ENCODE data around the gene GPR32.
A peak's percentile ranks its signal among the peaks of the same experiment; 100 is the strongest.

GPR32 gene

DNA sequence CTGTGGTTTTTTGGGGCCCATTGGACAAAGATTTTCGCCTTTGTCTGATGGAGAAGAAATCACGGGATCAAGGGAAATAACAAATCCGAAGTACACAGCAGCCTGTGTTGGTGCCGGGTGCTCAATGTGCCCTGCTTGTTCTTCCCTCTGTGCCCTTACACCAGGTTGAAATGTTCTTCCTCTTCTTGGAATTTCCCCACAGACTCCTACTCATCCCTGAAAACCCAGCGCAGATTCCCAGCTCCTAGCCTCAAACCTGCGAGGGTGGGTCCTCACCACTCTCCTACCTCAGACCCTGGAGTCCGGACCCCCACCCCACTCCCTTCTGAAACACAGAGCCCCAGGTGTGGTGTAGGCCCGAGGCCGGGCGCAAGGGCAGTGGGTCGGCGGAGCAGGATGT is 15.1 kb downstream of the GPR32 start:
- DNase-seq = no peak

DNA sequence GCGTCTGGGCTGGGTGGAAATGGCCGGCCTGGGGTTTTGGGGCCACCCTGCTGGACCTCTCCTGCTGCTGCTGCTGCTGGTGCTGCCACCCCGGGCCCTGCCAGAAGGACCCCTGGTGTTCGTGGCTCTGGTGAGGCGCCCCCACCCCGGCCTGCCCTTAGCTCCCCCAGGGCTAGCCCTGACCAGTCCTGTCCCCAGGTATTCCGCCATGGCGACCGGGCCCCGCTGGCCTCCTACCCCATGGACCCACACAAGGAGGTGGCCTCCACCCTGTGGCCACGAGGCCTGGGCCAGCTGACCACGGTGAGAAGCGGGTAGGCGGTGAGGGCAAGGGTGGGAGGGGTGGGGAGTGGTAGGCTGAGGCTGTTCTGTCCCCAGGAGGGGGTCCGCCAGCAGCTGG is 20.1 kb downstream of the GPR32 start, which contains the start of gene ACP4:
Gene ACP4, plus strand, starts transcription at position 20 of the 400 bp plus-strand sequence. Its CDS starts 0 bp downstream, at position 20.
- no peak for DNase-seq

DNA sequence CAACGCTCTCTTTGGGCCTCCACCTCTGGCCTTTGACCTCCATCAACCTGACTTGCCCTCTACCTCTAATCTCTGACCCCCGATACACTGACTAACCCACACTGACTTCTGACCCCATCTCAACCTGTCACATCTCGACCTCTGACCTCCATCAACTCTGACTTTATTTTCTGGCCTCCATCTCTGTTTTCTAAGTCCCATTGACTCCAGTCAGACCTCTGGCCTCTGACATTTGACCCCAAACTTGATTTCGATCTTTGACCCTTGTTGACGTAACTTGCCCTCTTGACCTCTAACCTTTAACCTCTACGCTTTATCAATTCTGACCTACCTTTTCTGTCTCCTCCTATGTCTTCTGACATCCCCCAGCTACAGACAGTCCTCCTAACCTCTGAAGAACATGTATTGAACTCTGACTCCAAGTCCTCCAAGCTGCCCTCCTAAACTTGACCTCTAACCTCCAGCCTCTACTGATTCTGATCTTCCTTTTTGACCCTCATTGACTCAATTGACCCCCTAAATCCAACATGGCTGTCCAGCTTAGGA is 20.7 kb downstream of the GPR32 start:
- DNase-seq = no peak

DNA sequence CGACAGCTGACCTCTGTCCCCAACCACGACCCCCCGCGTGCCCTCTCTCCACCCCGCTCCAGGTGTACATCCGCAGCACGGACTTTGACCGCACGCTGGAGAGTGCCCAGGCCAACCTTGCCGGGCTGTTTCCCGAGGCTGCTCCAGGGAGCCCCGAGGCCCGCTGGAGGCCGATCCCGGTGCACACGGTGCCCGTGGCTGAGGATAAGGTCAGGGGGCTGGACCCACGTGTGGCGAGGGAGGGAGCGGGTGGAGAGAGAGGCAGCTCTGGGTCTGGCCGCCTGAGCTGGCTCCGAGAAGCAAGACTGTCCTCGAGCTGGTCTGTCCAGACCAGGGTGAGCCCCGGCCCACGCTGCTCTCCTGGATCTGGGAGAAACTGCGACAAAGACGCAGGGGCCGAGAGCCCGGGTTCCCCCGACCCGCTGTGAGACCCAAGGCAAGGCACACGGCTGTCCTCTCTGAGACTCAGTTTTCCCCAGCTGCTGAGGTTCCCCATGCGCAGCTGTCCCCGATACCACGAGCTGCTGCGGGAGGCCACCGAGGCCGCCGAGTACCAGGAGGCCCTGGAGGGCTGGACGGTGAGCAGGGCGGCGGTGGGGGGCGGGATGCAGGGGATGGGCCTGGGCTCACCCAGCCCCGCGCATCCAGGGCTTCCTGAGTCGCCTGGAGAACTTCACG is 21.5 kb downstream of the GPR32 start:
- peak in 1 of 2 experiments; percentile 26 for DNase-seq

DNA sequence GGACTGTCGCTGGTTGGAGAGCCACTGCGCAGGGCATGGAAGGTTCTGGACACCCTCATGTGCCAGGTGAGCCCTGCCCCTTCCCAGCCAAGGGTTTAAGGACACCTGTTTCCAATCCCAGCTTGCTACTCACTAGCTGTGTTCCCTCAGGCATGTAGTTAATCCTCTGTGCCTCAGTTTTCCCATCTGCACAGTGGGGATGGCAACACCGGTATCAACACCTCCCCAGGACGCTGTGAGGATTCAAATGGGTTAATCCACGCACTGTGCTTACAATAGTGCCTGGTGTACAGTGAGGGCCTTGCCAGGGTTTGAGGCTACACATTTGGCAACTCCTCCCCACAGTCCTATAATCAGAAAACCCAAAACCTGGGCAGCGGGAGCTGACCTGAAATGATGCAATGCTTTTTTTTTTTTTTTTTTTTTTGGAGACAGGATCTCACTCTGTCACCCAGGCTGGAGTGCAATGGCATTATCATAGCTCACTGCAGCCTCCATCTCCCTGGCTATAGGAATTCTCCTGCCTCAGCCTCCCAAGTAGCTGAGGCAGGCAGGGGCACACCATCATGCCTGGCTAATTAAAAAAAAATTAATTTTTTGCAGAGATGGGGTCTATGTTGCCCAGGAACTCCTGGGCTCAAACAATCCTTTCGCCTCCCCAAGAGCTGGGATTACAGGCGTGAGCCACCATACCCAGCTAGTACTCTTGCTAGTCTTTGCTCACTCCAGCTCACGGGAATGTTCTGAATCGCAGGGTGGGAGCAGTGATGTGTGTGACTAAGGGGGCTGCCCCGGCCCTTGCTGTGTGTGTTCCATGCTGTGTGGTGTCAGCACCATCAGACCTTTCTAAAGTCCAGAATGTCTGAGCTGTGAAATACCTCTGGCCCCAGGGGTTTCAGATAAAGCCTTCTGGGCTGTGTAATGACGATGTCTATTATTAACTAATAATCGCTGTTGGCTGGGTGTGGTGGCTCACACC is 22.3 kb downstream of the GPR32 start:
- peak in 1 of 2 experiments; percentile 38 for DNase-seq

DNA sequence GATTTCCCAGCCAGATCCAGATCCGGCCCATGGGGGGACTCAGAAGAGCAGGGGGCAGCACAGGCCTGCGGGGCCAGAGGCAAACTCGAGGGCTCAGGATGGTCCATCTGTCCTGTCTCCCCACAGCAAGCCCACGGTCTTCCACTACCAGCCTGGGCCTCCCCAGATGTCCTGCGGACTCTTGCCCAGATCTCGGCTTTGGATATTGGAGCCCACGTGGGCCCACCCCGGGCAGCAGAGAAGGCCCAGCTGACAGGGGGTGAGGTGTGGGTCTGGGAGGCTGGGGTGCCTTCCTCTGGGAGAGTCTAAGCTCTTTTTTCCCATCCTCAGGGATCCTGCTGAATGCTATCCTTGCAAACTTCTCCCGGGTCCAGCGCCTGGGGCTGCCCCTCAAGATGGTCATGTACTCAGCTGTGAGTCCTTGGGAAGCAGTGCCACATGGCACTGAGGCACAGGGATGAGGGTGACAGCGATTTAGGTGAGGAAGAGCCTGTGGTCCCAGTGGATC is 23.3 kb downstream of the GPR32 start:
- DNase-seq = peak; percentile 51 to 55

DNA sequence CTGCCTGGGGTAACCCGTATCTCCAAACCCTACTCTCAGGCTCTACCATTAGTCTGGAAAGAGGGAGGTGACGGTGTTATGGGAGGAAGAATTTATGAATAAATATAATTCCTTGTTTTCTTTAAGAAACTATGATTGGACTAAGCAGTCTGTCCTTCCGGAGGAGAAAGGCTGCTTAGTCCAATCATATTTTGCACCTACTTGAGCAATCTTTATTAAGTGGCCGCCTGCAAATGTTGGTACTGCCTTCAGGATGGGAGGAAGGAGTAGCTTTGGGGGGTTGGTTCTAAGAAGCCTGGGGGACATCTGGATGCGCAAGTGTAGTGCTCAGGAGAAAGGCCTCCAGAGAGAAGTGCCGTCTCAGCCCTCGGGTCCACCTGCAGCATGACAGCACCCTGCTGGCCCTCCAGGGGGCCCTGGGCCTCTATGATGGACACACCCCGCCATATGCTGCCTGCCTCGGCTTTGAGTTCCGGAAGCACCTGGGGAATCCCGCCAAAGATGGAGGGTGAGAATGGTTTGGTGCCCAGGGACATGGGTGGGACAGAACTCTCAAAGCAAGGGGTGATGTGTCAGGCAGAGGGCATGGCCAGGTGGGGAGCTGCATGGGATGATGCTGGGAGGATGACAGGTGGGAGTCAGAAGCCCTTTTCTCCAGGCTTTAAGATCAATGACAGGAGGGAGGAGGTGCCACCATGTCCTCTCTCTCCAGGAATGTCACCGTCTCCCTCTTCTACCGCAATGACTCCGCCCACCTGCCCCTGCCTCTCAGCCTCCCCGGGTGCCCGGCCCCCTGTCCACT is 24.0 kb downstream of the GPR32 start:
- DNase-seq = peak; percentile 77

DNA sequence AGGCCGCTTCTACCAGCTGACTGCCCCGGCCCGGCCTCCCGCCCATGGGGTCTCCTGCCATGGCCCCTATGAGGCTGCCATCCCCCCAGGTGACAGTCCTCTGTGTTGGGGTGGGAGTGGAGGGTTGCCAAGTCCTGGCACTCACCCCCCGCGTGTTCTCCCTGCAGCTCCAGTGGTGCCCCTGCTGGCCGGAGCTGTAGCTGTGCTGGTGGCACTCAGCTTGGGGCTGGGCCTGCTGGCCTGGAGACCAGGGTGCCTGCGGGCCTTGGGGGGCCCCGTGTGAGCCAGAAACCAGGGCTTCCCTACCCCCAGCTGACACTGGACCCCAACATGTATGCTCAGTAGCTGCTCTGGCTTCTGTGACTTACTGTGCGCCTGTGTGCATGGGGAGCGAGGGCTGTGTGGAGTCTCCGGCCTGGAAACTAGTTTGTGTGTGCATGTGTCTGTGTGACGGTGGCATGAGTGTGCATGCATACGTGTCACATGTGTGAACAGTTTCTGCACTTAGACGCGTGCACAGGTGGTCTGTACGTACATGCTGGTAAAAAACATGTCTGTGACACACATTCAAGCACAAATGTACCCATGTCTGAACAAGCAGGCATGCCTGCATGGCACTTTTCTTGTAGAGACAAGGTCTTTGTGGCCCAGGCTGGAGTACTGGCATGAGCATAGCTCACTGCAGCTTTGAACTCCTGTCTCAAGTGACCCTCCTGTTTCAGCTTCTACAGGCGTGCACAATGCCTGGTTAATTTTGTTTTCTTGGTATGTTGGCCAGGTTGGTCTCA is 24.8 kb downstream of the GPR32 start:
- peak; percentile 76 to 77 for DNase-seq

DNA sequence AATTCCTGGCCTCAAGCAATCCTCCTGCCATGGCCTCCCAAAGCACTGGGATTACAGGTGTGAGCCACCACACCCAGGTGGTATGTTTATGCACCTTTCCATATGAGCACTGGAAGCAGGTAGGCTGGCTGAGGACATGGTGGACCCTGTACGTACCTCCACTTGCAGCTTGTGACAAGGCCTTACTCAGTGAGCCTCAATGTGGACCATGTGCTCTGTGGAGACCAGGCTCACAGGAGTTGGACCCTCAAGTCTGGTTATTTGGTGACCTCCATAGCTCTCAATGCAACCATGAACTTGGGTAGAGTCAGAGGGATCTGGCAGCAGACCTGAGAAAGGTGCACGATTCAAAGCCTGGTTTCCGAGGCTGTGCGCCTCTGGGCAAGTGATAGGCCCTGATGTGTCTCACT is 25.4 kb downstream of the GPR32 start:
- DNase-seq = peak; percentile 55 to 58

DNA sequence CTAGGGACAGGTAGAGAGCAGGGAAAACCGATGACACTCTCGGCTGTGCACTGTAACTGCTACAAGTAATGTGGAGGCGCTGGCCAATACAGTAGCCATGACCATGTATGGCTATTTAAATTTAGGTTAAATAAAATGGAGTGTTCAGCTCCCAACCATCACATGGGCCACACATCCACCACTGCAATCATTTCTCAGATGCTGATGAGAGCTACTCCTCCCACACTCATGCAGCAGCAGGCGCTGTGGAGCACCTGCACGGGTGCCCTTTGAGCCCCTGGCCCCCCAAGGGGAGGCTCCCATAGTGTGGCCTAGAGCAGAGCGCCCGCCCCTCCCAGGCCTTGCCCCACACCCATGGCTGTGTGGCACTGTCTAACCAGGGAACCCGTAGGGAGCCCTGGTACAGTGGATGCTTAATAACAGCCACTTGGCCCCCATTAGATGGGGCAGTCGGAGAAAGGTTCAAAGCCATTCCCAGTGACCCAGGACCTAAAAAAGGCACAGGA is 25.9 kb downstream of the GPR32 start:
- DNase-seq = peak; percentile 57 to 62

DNA sequence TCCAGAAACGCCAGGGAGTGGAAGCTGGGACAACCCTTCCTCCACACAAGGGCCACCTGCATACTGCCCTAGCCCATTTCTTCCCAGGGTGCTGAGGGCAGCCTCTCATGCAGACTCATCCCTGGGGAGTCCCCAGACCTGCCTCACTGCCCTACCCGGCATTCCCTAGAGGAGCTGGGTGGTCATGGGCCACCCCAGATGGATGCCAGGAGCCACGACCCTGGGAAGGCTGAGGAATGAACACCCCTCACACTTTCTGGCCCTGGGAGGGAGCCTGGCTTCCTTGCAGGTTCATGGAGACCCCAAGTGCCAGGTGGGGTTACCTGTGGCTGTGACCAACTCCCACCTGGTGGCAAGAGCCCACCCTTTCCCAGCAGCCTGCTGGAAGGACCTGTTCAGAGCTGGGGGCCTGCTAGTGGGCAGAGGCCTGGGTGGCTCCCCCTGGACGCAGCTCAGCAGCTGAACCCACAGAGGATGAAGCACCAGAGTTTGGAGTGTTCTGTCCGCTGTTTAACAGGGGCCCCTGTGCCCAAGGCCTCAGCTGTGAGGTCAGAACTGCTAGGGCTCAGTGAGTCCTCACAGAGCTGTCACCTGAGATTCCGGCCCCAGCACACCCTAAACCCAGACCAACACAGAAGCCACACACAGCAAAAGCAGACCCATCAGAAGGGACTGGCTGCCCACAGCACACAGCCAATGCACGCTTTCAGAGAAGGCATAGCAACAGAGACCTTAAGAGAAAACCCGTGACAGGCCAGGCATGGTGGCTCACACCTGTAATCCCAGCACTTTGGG is 26.6 kb downstream of the GPR32 start:
- peak; percentile 56 to 57 for DNase-seq

DNA sequence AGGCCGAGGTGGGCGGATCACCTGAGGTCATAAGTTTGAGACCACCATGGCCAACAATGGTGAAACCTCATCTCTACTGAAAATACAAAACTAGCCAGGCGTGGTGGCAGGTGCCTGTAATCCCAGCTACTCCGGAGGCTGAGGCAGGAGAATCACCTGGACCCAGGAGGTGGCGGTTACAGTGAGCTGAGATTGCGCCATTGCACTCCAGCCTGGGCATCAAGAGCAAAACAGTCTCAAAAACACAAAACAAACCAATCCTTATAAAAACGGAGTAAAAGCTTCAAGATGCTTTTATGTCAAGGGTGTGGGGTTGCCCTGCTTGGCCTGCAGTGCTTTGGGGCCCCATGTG is 27.1 kb downstream of the GPR32 start:
- DNase-seq = no peak

DNA sequence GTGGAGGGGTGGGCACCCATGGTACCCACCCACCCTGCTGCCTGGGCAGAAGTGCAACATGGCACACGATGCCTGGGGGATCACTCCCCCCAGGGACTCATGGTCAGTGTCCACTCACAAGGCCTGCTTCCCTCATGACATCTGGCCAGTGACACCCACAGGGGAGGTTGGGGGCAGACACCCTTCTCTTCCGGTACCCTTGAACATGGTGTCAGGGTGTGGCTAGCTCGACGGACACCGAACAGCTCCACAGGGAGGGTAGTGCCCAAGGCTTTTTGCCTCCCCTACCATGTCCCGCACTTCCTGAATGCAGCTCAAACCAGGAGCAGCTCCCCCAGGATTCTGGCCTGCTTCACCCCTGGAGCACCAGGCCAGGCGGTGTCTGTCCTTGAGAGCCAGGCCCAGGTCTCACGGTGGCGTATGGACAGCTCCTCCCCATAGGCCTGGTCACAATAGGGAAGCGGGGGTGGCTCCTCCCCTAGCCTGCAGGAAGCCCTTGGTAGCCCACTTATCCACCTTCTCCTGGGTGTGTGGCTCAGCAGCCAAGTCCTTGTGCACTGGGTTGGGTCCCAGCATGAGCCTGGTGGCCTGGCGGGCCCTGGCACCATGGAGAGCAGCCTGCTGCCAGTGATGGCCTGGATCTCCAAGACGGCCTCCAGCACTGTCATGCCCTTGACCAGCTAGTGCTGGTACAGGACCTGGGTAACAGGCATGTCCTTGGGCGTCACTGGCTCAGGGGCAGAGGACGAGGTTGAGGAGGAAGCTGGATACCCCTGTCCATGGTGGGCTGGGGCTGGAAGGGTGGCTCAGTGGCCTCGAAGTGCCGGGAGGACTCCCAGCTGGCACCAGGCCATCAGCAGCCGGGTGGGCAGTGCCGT is 27.8 kb downstream of the GPR32 start:
- peak in 1 of 2 experiments; percentile 41 for DNase-seq

DNA sequence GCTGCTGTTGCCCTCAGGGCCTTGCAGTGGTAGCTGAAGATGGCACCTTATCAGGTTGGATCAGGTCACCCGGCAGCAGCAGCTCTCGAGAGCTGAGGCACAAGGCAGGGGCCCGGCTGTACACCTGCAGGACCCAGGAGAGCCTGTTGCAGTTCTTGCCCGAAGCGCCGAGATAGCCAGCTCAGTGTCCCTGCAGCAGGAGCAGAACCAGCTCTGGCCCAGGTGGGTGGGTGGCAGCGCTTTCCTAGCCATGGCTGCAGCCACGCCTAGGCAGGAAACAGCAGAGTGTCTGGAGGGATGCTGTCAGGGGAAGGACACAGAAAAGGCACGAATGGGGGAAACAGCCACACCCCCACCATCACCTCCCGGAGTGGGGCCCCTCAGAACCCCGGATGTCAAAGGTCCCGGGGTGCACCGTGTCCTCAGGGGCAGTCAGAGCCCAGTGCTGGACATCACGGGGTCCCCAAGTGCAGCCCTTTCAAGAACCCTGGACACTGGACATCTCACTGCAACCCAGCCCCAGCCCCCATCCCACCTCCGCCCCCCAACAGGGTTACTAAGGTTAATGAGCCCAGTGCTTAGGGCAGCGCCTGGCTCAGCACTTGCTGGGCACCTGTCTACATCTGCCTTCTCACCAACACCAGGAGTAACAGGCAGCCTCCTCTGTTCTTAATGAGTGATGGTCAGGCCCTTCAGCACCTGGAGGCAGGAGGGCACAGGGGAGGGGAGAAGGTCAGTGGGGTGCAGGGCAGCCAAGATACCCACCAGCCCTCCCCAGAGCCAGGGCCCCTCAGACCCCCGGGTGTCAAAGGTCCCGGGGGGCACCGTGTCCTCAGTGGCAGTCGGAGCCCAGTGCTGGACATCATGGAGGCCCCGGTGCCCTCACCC is 28.6 kb downstream of the GPR32 start:
- DNase-seq = no peak

DNA sequence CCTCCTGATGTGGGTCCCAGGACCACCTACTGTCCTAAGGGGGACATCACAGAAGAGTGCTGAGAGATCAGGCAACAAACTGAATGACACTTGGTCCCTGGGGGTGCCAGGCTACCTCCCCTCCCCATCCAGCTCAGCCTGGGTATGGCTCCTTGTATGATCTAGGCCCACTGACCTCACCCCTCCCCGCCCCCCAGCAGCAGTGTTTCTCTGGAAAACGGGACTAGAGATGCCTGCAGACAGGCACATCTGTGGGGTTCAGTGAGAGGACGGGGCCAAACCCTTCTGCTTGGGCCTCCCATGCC is 29.2 kb downstream of the GPR32 start:
- DNase-seq = no peak

DNA sequence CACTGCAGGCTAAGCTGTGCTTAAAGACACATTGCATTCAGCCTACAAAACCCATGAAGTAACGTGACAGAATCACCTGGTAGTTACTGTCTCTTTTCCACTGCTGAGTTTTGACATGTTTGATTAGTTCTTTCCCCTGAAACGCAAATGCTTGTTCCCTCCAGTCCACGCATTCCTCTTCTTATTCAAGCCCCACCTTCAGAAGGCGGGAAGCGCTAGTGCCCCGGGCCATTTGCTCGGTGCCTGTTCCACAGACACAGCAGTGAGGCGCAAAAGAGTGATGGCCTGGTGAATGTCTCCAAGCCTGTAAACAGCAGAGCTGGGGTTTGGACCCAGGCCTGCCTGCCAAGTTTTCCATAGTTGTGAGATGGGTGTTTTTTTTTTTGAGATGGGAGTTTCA is 30.8 kb downstream of the GPR32 start:
- DNase-seq = no peak

DNA sequence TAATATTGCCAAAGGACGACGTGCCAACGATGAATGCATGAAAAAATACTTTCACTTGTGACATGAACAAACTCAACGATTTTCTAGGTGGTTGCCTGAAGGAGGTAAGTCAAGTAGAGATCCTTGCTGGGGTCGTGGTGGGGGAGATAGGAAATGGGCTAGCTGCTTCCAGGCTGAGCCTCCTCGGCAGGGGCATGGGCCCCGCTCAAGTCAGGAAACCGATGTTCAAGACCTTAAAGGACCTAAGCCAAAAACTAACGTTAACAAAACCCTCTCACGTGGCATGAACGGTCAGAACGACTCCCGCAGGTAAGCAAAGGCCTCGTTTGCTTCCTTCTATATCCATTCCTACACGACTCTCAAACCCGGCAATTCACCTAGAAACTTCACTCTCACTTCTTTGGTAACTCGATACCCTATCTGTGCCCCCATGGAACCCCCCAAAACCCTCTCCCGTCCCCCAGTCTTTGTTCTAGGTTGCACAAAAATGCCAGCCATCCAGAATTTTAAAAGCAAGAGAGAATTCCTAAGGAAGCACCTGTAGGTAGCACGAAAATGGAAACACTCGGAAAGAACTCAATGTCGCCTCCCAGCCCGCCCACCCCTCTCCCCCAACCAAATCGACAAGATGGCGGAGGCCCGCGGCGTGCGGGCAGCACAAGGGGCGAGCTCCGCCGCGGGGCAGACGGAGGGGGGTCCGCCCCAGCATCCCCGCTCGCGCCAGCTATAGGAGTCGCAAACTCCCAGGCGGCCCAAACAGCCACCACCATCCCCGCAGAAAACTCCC is 33.6 kb downstream of the GPR32 start:
- no peak for DNase-seq

All from activated T-cell treated with anti-CD3 and anti-CD28 coated beads, Interleukin-2, amount 50 U/mL, for 48 hours (primary cell).